WI38 (cell line): ENCODE data around the gene TOX3.

ENCODE experiments used
- H3K4me3 ChIP-seq: 2 replicates; pipeline ENCODE4 v1.5.1; 2011; ENCODE audit warnings: low read depth, mild to moderate bottlenecking, control low read depth, low read length
- CTCF ChIP-seq: IDR thresholded peaks from 2 replicates; pipeline ENCODE4 v1.5.1; 2012; ENCODE audit warnings: low read depth, mild to moderate bottlenecking, control low read depth, low read length

The TOX3 gene

GRCh38 chr16:52499060-52499440 is 47.9 kb downstream of the TOX3 start:
- H3K4me3 ChIP-seq: no peak overlapping the region
- TF ChIP-seq CTCF: no peak

DNA sequence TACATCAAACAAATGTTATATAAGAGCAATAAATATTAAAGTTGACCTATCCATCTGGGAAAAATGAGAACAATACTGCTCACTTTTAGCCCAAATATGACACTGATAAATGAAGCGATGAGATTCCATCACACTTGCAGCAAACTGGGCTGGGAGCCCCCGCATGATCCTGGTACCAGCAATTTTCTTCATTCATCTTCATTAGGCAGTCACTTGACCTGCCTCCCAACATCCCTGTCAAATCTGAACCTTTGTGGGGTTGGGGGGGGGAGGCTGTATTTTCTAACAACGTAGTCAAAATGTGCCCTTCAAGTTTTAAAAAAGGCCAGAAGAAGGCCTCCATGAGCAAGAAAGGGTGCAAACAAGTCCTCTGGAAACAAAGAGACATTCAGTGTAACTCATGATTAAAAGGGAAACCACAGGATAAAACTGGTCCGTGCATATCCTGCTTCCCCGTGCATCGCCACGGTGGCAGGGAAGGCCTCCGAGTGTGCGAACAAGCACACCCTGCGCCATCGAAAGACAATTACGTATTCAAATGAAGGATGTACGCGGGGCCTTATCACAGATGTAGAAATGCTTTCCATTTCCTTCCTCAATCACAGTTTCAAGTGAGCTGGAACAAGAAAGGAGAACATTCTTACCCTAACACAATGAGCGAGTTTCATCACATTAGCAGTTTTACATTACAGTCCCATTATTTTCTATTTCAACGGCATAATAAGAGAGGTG is 48.4 kb downstream of the TOX3 start:
- no peak for TF ChIP-seq CTCF
- H3K4me3 ChIP-seq: no peak overlapping the region

GRCh38 chr16:52497067-52497816 is 49.7 kb downstream of the TOX3 start:
- no peak for TF ChIP-seq CTCF
- H3K4me3 ChIP-seq: no peak overlapping the region

DNA sequence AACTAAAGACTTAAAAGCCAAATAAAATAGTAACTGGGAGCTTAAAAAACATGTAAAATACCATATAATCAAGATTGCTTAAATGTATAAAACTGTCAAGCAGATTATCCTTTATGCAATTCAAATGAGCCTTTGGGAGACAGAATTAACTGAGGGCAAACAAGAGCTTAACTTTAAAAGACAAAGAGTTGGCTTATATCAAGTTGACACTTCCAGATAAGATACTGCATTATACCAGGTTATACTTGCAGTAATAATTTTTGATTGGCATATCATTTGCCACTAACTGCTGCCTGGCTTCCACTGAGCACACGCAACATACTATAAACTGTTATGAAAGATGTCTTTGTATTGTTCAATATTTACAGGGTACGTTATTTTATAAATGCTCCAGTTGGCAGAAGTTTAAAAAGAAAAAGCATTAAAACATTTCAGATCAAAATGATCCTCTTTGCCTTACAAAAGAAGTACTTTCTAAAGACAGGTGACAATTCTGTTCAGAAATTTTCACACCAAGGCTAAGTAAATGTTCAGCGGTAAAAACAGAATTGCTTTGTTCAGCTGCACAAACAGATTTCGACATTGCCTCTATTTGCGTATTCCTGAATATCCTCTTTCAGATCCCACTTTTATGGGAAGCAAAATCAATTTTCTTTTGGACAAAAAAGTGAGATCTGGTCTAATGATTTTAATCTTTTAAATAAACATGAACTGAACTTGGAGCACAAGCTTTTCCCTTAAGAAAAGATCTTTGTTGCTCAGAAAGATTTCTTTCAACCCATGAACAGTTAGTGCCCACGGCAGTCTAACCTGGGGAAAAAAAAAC is 50.7 kb downstream of the TOX3 start:
- no peak overlapping the region for H3K4me3 ChIP-seq
- TF ChIP-seq CTCF: no peak

- TF ChIP-seq CTCF: no peak
- H3K4me3 ChIP-seq: no peak overlapping the region
These were observed 52.3 kb downstream of the TOX3 start for GRCh38 chr16:52494621-52495020.

GRCh38 chr16:52494145-52494544 is 52.8 kb downstream of the TOX3 start:
- no peak overlapping the region for H3K4me3 ChIP-seq
- no peak for TF ChIP-seq CTCF

DNA sequence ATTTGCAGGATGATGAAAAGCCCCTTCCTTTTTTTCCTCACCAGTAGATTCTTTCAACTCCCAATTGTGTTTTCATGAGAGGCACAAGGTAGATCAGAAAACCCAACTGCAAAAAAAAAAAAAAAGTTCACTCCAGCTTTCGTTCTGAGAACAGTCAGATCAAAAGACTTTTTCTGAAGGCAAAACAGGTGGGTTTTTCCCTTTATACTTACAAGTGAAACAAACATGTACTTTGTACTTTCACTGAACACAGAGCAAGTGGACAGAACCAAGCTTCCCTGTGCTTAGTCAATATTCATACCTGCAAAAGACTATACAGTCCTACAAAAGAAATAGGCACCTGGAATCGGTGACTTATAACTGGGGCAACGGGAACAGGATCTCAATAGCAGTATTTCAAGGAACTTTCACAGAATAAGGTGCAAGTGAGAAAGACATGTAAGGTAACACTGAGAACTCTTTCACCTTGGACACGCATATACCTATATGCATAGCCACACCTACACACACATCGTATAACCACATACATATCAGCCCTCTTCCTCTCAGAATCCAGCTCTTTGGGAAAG is 54.1 kb downstream of the TOX3 start:
- no peak overlapping the region for H3K4me3 ChIP-seq
- no peak for TF ChIP-seq CTCF
